Measurements from ENCODE around the gene SLC9A8. TPM values are rescaled to one million over a fixed set of nuclear protein-coding genes. Genes with fewer than 3 reads are reported as not detected.

The SLC9A8 gene, protein sequence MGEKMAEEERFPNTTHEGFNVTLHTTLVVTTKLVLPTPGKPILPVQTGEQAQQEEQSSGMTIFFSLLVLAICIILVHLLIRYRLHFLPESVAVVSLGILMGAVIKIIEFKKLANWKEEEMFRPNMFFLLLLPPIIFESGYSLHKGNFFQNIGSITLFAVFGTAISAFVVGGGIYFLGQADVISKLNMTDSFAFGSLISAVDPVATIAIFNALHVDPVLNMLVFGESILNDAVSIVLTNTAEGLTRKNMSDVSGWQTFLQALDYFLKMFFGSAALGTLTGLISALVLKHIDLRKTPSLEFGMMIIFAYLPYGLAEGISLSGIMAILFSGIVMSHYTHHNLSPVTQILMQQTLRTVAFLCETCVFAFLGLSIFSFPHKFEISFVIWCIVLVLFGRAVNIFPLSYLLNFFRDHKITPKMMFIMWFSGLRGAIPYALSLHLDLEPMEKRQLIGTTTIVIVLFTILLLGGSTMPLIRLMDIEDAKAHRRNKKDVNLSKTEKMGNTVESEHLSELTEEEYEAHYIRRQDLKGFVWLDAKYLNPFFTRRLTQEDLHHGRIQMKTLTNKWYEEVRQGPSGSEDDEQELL
- 6.8 and 7.3 TPM in 2 replicates for total RNA-seq

DNA sequence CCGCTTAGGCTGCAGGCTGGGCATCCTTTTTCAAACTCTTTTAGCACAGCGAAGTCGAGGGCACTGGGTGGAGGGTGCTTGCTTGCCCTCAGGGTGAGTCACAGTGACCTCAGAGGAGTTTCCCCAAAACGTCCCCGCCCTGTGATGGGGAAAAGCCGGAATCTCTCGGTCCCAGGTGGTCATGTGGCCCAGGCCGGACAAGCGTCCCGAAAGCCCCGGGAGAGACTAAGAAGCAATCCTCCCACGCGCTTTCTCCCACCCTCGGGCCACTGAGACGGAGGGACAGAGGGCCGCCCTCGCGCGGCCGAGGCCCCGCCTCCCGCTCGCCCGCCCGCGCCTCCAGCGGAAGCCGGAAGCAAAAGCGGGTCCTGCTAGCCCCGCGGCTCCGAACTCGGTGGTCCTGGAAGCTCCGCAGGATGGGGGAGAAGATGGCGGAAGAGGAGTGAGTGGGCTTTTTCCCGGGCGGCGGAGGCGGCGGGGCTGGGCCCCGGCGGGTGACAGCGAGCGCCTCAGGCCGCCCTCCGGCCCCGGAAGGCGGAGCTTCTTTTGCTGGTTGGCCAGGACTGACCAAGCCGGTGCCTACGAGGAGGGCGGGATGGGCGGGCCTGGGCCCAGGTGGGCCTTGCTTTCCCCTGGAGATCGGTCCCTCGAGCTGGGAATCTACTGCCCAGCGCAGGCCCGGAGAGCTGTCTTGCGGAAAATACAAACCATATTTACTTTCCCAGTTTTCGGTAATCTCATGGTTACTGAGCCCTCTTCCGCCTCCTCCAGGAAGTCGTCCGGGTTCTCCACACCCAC lies at the start of gene SLC9A8:
Gene SLC9A8 (plus strand): TSS at position 322 of the 798 bp plus-strand sequence. CDS start 95 bp downstream, at position 417.
- peak within 1 kb of the TSS; percentile 75 for H3K4me3 ChIP-seq (ENCODE audit: low read depth, low read length)
- peak; percentile 91 for DNase-seq (ENCODE audit: low read depth)
- TF ChIP-seq, protein P1, sequence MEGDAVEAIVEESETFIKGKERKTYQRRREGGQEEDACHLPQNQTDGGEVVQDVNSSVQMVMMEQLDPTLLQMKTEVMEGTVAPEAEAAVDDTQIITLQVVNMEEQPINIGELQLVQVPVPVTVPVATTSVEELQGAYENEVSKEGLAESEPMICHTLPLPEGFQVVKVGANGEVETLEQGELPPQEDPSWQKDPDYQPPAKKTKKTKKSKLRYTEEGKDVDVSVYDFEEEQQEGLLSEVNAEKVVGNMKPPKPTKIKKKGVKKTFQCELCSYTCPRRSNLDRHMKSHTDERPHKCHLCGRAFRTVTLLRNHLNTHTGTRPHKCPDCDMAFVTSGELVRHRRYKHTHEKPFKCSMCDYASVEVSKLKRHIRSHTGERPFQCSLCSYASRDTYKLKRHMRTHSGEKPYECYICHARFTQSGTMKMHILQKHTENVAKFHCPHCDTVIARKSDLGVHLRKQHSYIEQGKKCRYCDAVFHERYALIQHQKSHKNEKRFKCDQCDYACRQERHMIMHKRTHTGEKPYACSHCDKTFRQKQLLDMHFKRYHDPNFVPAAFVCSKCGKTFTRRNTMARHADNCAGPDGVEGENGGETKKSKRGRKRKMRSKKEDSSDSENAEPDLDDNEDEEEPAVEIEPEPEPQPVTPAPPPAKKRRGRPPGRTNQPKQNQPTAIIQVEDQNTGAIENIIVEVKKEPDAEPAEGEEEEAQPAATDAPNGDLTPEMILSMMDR (IDR thresholded peaks at IDR 0.05; ENCODE audit: insufficient read depth, low read depth, low read length) = peak; percentile 39

DNA sequence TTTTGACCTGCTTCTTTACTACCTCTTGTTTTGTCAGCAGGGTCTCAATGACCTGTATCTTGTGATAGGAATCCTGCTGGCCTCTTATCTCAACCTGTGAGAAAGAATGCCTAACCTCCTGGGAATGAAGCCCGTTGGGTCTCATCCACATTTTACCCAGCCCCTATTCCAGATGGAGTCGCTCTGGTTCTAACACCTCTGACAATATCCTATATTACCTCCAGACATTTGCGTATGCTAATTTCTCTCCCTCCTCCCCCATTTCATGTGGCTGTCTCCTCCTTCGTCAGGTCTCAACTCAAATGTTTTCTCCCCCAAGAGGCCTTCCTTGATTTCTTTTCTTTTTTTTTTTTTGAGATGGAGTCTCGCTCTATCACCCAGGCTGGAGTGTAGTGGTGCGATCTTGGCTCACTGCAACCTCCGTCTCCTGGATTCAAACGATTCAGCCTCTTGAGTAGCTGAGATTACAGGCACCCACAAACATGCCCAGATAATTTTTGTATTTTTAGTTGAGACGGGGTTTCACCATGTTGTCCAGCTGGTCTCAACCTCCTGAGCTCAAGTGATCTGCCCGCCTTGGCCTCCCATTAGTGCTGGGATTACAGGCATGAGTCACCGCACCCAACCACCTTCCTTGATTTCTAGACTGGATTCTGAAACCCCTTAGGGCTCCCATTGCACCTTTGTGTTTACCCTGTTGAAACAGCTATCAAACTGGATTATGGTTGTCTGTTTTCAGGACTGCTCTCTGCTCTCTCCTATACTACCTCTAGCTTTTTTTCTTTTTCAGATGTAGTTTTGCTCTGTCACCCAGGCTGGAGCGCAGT lies 49.5 kb upstream of the SLC9A8 start:
- H3K4me3 ChIP-seq (ENCODE audit: low read depth, low read length) = no peak overlapping the region
- DNase-seq (ENCODE audit: low read depth) = peak; percentile 53
- TF ChIP-seq, protein P1 (IDR thresholded peaks at IDR 0.05; ENCODE audit: insufficient read depth, low read depth, low read length) = no peak

DNA sequence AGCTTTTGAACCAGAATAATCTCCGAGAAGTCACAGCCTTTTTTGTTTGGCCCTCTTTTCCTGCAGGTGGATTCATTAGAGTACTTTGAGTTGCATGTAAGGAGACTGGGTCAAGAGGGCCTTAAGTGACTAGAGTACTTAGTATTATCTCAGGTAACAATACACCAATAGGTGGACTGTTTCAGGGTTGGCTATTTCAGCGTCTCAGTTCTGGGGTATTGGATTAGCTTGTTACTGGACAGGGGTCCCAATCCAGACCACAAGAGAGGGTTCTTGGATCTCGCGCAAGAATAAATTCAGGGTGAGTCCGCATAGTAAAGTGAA lies 47.3 kb upstream of the SLC9A8 start:
- no peak overlapping the region for H3K4me3 ChIP-seq (ENCODE audit: low read depth, low read length)
- TF ChIP-seq, protein P1 (IDR thresholded peaks at IDR 0.05; ENCODE audit: insufficient read depth, low read depth, low read length) = no peak
- no peak for DNase-seq (ENCODE audit: low read depth)

DNA sequence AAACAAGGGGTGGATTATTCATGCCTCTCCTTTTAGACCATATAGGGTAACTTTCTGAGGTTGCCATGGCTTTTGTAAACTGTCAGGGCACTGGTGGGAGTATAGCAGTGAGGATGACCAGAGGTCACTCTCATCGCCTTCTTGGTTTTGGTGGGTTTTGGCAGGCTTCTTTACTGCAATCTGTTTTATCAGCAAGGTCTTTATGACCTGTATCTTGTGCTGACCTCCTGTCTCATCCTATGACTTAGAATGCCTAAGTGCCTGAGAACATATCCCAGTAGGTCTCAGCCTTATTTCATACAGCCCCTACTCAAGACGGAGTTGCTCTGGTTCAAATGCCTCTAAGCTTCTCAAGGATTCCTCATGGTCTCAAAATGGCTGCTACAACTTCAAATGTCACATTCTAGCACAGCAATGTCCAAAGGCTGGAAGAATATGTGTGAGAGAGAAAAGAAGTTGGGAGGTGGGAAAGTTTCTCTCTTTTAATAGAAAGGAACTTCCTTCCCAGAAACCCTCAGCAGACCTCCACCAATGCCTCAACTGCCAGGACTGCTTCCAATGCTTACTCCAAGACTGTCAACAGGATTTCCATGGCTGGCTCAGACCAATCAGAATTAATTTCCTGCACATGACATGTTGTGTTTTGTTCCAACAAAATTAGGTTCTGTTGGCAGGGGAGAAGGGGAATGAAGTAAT lies 46.6 kb upstream of the SLC9A8 start:
- no peak overlapping the region for H3K4me3 ChIP-seq (ENCODE audit: low read depth, low read length)
- DNase-seq (ENCODE audit: low read depth) = peak; percentile 28
- TF ChIP-seq, protein P1 (IDR thresholded peaks at IDR 0.05; ENCODE audit: insufficient read depth, low read depth, low read length) = no peak

DNA sequence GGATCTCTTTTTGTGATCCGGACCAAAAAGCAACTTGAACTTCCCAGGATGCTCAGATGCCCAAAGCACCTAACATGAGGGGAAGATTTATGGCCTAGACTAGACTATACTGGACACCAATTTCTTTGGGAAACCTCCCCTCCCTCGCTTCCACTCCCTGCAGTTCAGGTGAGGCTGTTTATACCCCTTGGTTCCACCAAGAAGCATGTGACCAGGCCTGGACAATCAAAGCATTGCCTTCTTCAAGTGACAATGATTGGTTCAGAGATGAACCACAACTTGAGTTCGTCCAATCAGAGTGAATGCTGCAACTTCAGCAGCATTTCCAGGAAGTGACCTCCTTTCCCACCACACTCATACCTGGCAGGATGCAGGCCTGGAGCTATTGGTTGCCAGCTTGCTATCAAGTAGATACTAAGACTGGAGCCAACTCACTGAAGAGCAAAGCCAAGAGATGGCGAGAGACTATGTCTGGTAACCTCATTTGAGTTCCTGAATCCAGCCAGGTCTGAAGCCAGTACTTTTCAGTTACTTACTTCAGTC lies 45.6 kb upstream of the SLC9A8 start:
- TF ChIP-seq, protein P1 (IDR thresholded peaks at IDR 0.05; ENCODE audit: insufficient read depth, low read depth, low read length) = no peak
- no peak for DNase-seq (ENCODE audit: low read depth)

More for the DNA sequence above, 45.6 kb upstream of the SLC9A8 start:
- no peak overlapping the region for H3K4me3 ChIP-seq (ENCODE audit: low read depth, low read length)
